ENCODE results near the gene FBH1.

- TF ChIP-seq CTCF (IDR thresholded peaks at IDR 0.05): no peak
- no peak for TF ChIP-seq EZH2 (IDR thresholded peaks at IDR 0.05)
These were observed 25.4 kb downstream of the FBH1 start for GRCh38 chr10:5915451-5915850.

All from neural progenitor cell (in vitro differentiated cells).